CD14-positive monocyte (primary cell): ENCODE results near the gene PLCB1. TPM values are rescaled to one million over a fixed set of nuclear protein-coding genes. Genes with fewer than 3 reads are reported as not detected.

Experiments
- DNase-seq, 3 donors: peaks; one replicate each; pipeline ENCODE4 v3.0.0-alpha.2; 2011 to 2022
- H2AFZ ChIP-seq: 2 replicates; pipeline ENCODE4 v1.6.0; 2012; ENCODE audit warnings: mild to moderate bottlenecking, low read depth, low read length, inconsistent platforms; ENCODE audit not compliant: insufficient read depth, poor library complexity, severe bottlenecking
- H3K27ac ChIP-seq, 2 donors: 1 replicate in 1 of 2; 2 replicates in 1 of 2; pipeline ENCODE4 v1.5.1; 2012 to 2013; ENCODE audit warnings: low read length in 2 of 2, control low read depth in 1 of 2, inconsistent platforms in 1 of 2, low read depth in 1 of 2, mild to moderate bottlenecking in 1 of 2
- H3K27me3 ChIP-seq, 2 donors: one replicate each; pipeline versions ENCODE4 v1.6.0 to v1.6.1; 2011 to 2013; ENCODE audit warnings: low read length in 2 of 2; ENCODE audit not compliant: control insufficient read depth in 2 of 2, insufficient read depth in 2 of 2
- H3K36me3 ChIP-seq, 2 donors: replicated peaks in 1 of 2; 1 replicate in 1 of 2; 2 replicates in 1 of 2; pipeline versions ENCODE4 v1.5.1 to v1.6.1; 2012 to 2013; ENCODE audit warnings: low read length in 2 of 2, control low read depth in 1 of 2, inconsistent platforms in 1 of 2, mild to moderate bottlenecking in 1 of 2; ENCODE audit not compliant: insufficient read depth in 2 of 2, control insufficient read depth in 1 of 2
- H3K4me1 ChIP-seq, 2 donors: 1 replicate in 1 of 2; 2 replicates in 1 of 2; pipeline versions ENCODE4 v1.5.1 to v1.6.1; 2012 to 2013; ENCODE audit warnings: low read length in 2 of 2, control low read depth in 1 of 2, inconsistent platforms in 1 of 2, mild to moderate bottlenecking in 1 of 2, moderate library complexity in 1 of 2; ENCODE audit not compliant: insufficient read depth in 2 of 2, control insufficient read depth in 1 of 2
- H3K4me2 ChIP-seq: replicated peaks from 2 replicates; pipeline ENCODE3; 2012; ENCODE audit warnings: low read length, moderate library complexity, mild to moderate bottlenecking; ENCODE audit not compliant: poor library complexity, severe bottlenecking; ENCODE audit errors: extremely low read depth
- H3K4me3 ChIP-seq, 3 experiments: fragments of 200-600 bp in 1 of 3; sonication (generic) in 1 of 3; replicated peaks in 1 of 3; 1 replicate in 2 of 3; 2 replicates in 1 of 3; pipeline ENCODE4 v1.5.1; 2011 to 2013; ENCODE audit warnings: low read length in 3 of 3, mild to moderate bottlenecking in 3 of 3, control low read depth in 2 of 3, low read depth in 2 of 3, inconsistent platforms in 1 of 3, moderate library complexity in 1 of 3
- H3K79me2 ChIP-seq: 2 replicates; pipeline ENCODE4 v1.6.0; 2012; ENCODE audit warnings: mild to moderate bottlenecking, control low read depth, inconsistent platforms, low read length, moderate library complexity; ENCODE audit not compliant: insufficient read depth
- H3K9ac ChIP-seq: 2 replicates; pipeline ENCODE4 v1.6.0; 2017; ENCODE audit warnings: low read length, mild to moderate bottlenecking; ENCODE audit not compliant: insufficient read depth, poor library complexity, severe bottlenecking
- H3K9me3 ChIP-seq, 2 donors: replicated peaks in 1 of 2; 1 replicate in 1 of 2; 2 replicates in 1 of 2; pipeline versions ENCODE4 v1.5.1 to v1.6.1; 2012 to 2013; ENCODE audit warnings: low read length in 2 of 2, control low read depth in 1 of 2; ENCODE audit not compliant: control insufficient read depth in 1 of 2, insufficient read depth in 1 of 2
- H4K20me1 ChIP-seq: 2 replicates; pipeline ENCODE4 v1.6.0; 2012; ENCODE audit warnings: mild to moderate bottlenecking, low read length, control low read depth, moderate library complexity; ENCODE audit not compliant: insufficient read depth
- H3K27ac Mint-ChIP-seq, 7 donors: one replicate each; pipeline ENCODE4 v1.8.0; 2020; ENCODE audit warnings: mild to moderate bottlenecking in 7 of 7, mixed read lengths in 7 of 7, moderate library complexity in 6 of 7, inconsistent platforms in 2 of 7
- H3K27me3 Mint-ChIP-seq, 3 donors: one replicate each; pipeline ENCODE4 v1.8.0; 2021 to 2022; ENCODE audit warnings: low read depth in 3 of 3, mild to moderate bottlenecking in 3 of 3, mixed read lengths in 3 of 3, moderate library complexity in 3 of 3, inconsistent platforms in 1 of 3
- H3K36me3 Mint-ChIP-seq, 2 donors: one replicate each; pipeline ENCODE4 v1.8.0; 2020; ENCODE audit warnings: mixed read lengths in 2 of 2, inconsistent platforms in 1 of 2, mild to moderate bottlenecking in 1 of 2
- H3K4me1 Mint-ChIP-seq: one replicate; pipeline ENCODE4 v1.8.0; 2020; ENCODE audit warnings: mild to moderate bottlenecking, mixed read lengths
- H3K4me3 Mint-ChIP-seq, 2 donors: one replicate each; pipeline ENCODE4 v1.8.0; 2020; ENCODE audit warnings: mild to moderate bottlenecking in 2 of 2, mixed read lengths in 2 of 2, moderate library complexity in 1 of 2
- H3K9me3 Mint-ChIP-seq, 7 donors: one replicate each; pipeline ENCODE4 v1.8.0; 2020 to 2022; ENCODE audit warnings: mixed read lengths in 7 of 7, mild to moderate bottlenecking in 6 of 7, moderate library complexity in 6 of 7, inconsistent platforms in 2 of 7
- CTCF ChIP-seq: fragments of 200-600 bp; IDR thresholded peaks from one replicate; pipeline ENCODE4 v1.8.0; 2022; ENCODE audit warnings: antibody characterized with exemption, mild to moderate bottlenecking
- WGBS: methylation state at CpG from one replicate; pipeline ENCODE4 v1.1.5; 2013; ENCODE audit warnings: missing lambda C conversion rate; ENCODE audit not compliant: insufficient coverage; 5-methylcytosine and 5-hydroxymethylcytosine counted together
- intact Hi-C, 2 donors: fragments of 100-400 bp; cut with micrococcal nuclease; formaldehyde crosslinking; loops; one replicate each; pipeline versions ENCODE4 v1.15.0 to v1.15.1; 2023
- polyA plus RNA-seq, 3 donors: library from polyadenylated mRNA; depleted of rRNA in 1 of 3; unstranded in 2 of 3; stranded (reverse) in 1 of 3; fragments of 300-500 nt in 2 of 3; fragments of >200 nt in 1 of 3; fragmentation: Illumina TruSeq in 2 of 3; gene quantifications; 1 replicate in 2 of 3; 2 replicates in 1 of 3; pipeline ENCODE4 v1.2.3, GENCODE V29; 2012 to 2021

PLCB1 gene
- polyA plus RNA-seq, 3 donors, result 8.6 to 16.4 (median 13.2) TPM

GRCh38 chr20:8357703-8358102, 225.6 kb downstream of the PLCB1 start:
- peak overlapping the region in 2 of 7 donors; percentile 64 to 66 for H3K27ac Mint-ChIP-seq
- peaks cover 0 to 7% of the 10 kb centered on the region in 2 donors for H3K36me3 Mint-ChIP-seq
- no peak overlapping the region for H2AFZ ChIP-seq
- no peak overlapping the region for H3K9ac ChIP-seq
- H3K4me3 ChIP-seq, result peak overlapping the region in 1 of 3 experiments; percentile 58
- 67% methylated on average over 1 of the region's 2 CpGs for WGBS
- no peaks in the 10 kb centered on the region for H3K36me3 ChIP-seq
- no peak overlapping the region for H3K4me2 ChIP-seq
- H3K27me3 ChIP-seq, result no peaks in the 10 kb centered on the region
- H3K4me1 ChIP-seq, result peaks cover 24 to 45% of the 10 kb centered on the region in 2 donors
- H3K27ac ChIP-seq, result no peak overlapping the region
- H3K79me2 ChIP-seq, result peaks cover 16% of the 10 kb centered on the region
- no peaks in the 10 kb centered on the region for H3K9me3 ChIP-seq
- no peaks in the 10 kb centered on the region for H4K20me1 ChIP-seq
- H3K4me3 Mint-ChIP-seq, result no peak overlapping the region
- no peak for DNase-seq
- intact Hi-C loops, result no loop called here
- peaks cover 0 to 2% (median 0%) of the 10 kb centered on the region in 7 donors for H3K9me3 Mint-ChIP-seq
- no peaks in the 10 kb centered on the region for H3K27me3 Mint-ChIP-seq
- H3K4me1 Mint-ChIP-seq, result peaks cover 54% of the 10 kb centered on the region
- no peak for TF ChIP-seq CTCF

- peak overlapping the region in 1 of 7 donors; percentile 38 for H3K27ac Mint-ChIP-seq
- DNase-seq, result no peak
- H3K9me3 Mint-ChIP-seq, result peaks cover 0 to 2% (median 0%) of the 10 kb centered on the region in 7 donors
- Histone ChIP-seq H3K9me3 (no peaks in the 10 kb centered on the region), H4K20me1 (no peaks in the 10 kb centered on the region), H3K4me2 (no peak overlapping the region), H3K79me2 (peaks cover 18% of the 10 kb centered on the region), H3K4me1 (peaks cover 21 to 36% of the 10 kb centered on the region in 2 donors), H2AFZ (no peak overlapping the region), H3K36me3 (no peaks in the 10 kb centered on the region), H3K9ac (no peak overlapping the region), H3K27ac (no peak overlapping the region), H3K27me3 (no peaks in the 10 kb centered on the region), H3K4me3 (no peak overlapping the region)
- H3K36me3 Mint-ChIP-seq, result peaks cover 0 to 7% of the 10 kb centered on the region in 2 donors
- no peak overlapping the region for H3K4me3 Mint-ChIP-seq
- H3K27me3 Mint-ChIP-seq, result no peaks in the 10 kb centered on the region
- peaks cover 46% of the 10 kb centered on the region for H3K4me1 Mint-ChIP-seq
- no peak for TF ChIP-seq CTCF
- 100% methylated on average over 1 of the region's 2 CpGs for WGBS
- intact Hi-C loops, result no loop called here
Measured at GRCh38 chr20:8360035-8360434, 228.0 kb downstream of the PLCB1 start.
